OCI-LY7 (cell line): ENCODE results near the gene KIAA0232. TPM values are rescaled to one million over a fixed set of nuclear protein-coding genes. Genes with fewer than 3 reads are reported as not detected.
"Not testable (repeated sequence)": the region's sequence is repeated elsewhere in the genome, so short reads cannot be mapped to it uniquely, and the experiment has no call there.

Experiments
- BruUV-seq: library from RNA; stranded (reverse); fragments of 400-500 nt; replicated peaks from 2 replicates; lab custom pipeline; 2021; lab: Mats Ljungman, UMichigan
- CTCF ChIA-PET: fragments of 300-600 bp; sonication (Branson Sonifier 250); formaldehyde crosslinking; loops from one replicate; lab custom pipeline; 2022; ENCODE audit warnings: antibody characterized with exemption; ENCODE audit not compliant: unreplicated experiment; lab: Charles Lee
- POLR2A ChIA-PET: fragments of 300-600 bp; sonication (Branson Sonifier 250); formaldehyde crosslinking; loops from one replicate; lab custom pipeline; 2022; ENCODE audit warnings: antibody characterized with exemption; lab: Charles Lee
- DNase-seq: peaks from one replicate; pipeline ENCODE4 v3.0.0-alpha.2; 2015; ENCODE audit warnings: low spot score
- H2AFZ ChIP-seq: fragments of 200-600 bp; sonication (generic), shearing (Covaris generic); 2 replicates; pipeline ENCODE4 v1.6.1; 2014; ENCODE audit warnings: mild to moderate bottlenecking, antibody characterized with exemption, low read length, moderate library complexity
- H3K27ac ChIP-seq: fragments of 200-600 bp; sonication (generic); 2 replicates; pipeline ENCODE4 v1.5.1; 2014; ENCODE audit warnings: mixed run types, low read depth, mild to moderate bottlenecking, moderate library complexity, low read length, inconsistent platforms; ENCODE audit not compliant: poor library complexity, severe bottlenecking
- H3K36me3 ChIP-seq: fragments of 200-600 bp; sonication (generic); 2 replicates; pipeline ENCODE4 v1.6.1; 2014; ENCODE audit warnings: mild to moderate bottlenecking, antibody characterized with exemption, low read length, moderate library complexity, mixed read lengths; ENCODE audit not compliant: insufficient read depth
- H3K4me1 ChIP-seq: fragments of 200-600 bp; sonication (generic); 2 replicates; pipeline ENCODE4 v1.5.1; 2014; ENCODE audit warnings: mild to moderate bottlenecking, low read length; ENCODE audit not compliant: insufficient read depth, poor library complexity, severe bottlenecking
- H3K4me2 ChIP-seq: fragments of 200-600 bp; sonication (generic); 2 replicates; pipeline ENCODE4 v1.6.1; 2014; ENCODE audit warnings: mild to moderate bottlenecking, low read length
- H3K4me3 ChIP-seq: fragments of 200-600 bp; sonication (generic); 2 replicates; pipeline ENCODE4 v1.5.1; 2014; ENCODE audit warnings: mild to moderate bottlenecking, low read depth, low read length; ENCODE audit not compliant: poor library complexity, severe bottlenecking
- H3K79me2 ChIP-seq: fragments of 200-600 bp; sonication (generic); 2 replicates; pipeline ENCODE4 v1.6.1; 2016; ENCODE audit warnings: low read depth, mild to moderate bottlenecking, low read length, moderate library complexity, mixed read lengths; ENCODE audit not compliant: insufficient read depth
- H3K9me2 ChIP-seq: fragments of 200-600 bp; sonication (generic); 2 replicates; pipeline ENCODE4 v1.6.1; 2016; ENCODE audit warnings: mild to moderate bottlenecking, low read length, mixed read lengths; ENCODE audit not compliant: insufficient read depth
- H3K9me3 ChIP-seq: fragments of 200-600 bp; sonication (generic); 2 replicates; pipeline ENCODE4 v1.6.1; 2014; ENCODE audit warnings: mild to moderate bottlenecking, mixed run types, low read length, mixed read lengths
- H4K20me1 ChIP-seq: fragments of 200-600 bp; sonication (generic); 2 replicates; pipeline ENCODE4 v1.6.1; 2014; ENCODE audit warnings: mild to moderate bottlenecking, antibody characterized with exemption, low read length, moderate library complexity, mixed read lengths; ENCODE audit not compliant: insufficient read depth
- EZH2phosphoT487 ChIP-seq: fragments of 200-600 bp; sonication (generic); IDR thresholded peaks from 2 replicates; pipeline ENCODE4 v1.6.1; 2018; ENCODE audit warnings: low read depth, borderline replicate concordance, mild to moderate bottlenecking, mixed run types, antibody characterized with exemption, low read length, moderate library complexity, mixed read lengths
- intact Hi-C: fragments of 100-400 bp; cut with micrococcal nuclease; formaldehyde crosslinking; loops from one replicate; pipeline ENCODE4 v1.10.0; 2022; ENCODE audit not compliant: unreplicated experiment
- total RNA-seq, 2 experiments: library from RNA; depleted of rRNA in 1 of 2; stranded (reverse); fragments of >200 nt in 1 of 2; shearing (Covaris generic) in 1 of 2; gene quantifications; 2 replicates each; pipeline ENCODE4 v1.2.3, GENCODE V29; 2014 to 2022
- TF ChIP-seq, protein P1 (sequence below): fragments of 200-600 bp; sonication (generic); conservative IDR thresholded peaks from 2 replicates; pipeline ENCODE4 v1.5.1; 2014; ENCODE audit warnings: mild to moderate bottlenecking, antibody characterized with exemption, low read length, moderate library complexity, mixed read lengths

KIAA0232 gene
- total RNA-seq, 2 experiments from 2014 or later = 7.5 to 13.5 TPM

DNA sequence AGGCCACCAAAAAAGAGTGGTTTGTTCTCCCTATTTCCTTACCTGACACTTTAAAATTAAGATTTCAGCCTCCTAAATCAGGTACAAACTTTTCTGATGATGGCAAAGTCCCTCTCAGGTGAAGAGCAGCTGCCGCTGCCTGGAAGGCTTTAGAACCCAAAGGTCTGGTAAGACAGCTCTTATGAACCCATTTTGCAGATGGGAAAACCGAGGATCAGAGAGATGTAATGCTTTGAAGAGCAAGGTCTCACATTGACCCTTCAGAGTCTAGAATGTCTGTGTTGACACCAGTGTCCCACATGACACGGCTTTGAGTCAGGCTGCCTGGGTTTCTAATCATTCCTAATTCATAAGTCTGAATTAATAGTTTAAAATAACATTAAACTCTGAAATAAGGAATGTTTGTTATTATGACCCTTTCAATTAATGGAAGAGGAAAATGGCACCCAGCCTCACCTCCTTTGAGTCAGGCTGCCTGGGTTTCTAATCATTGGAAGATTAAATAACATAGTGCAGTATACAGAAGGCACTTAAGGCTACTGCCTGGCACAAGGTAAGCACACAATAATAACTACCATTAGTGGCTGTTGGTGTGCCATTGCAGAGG, 27.9 kb upstream of the KIAA0232 start:
- no peak overlapping the region for H3K4me2 ChIP-seq
- H3K27ac ChIP-seq = no peak overlapping the region
- ChIA-PET CTCF (no interaction called here), POLR2A (no interaction called here)
- no peaks in the 10 kb centered on the region for H3K36me3 ChIP-seq
- H2AFZ ChIP-seq = no peak overlapping the region
- no peaks in the 10 kb centered on the region for H4K20me1 ChIP-seq
- no peak for DNase-seq
- H3K79me2 ChIP-seq = no peaks in the 10 kb centered on the region
- H3K9me2 ChIP-seq = no peaks in the 10 kb centered on the region
- intact Hi-C loops = no loop called here
- no TSS peak for BruUV-seq
- TF ChIP-seq EZH2phosphoT487 = no peak
- TF ChIP-seq, protein P1, sequence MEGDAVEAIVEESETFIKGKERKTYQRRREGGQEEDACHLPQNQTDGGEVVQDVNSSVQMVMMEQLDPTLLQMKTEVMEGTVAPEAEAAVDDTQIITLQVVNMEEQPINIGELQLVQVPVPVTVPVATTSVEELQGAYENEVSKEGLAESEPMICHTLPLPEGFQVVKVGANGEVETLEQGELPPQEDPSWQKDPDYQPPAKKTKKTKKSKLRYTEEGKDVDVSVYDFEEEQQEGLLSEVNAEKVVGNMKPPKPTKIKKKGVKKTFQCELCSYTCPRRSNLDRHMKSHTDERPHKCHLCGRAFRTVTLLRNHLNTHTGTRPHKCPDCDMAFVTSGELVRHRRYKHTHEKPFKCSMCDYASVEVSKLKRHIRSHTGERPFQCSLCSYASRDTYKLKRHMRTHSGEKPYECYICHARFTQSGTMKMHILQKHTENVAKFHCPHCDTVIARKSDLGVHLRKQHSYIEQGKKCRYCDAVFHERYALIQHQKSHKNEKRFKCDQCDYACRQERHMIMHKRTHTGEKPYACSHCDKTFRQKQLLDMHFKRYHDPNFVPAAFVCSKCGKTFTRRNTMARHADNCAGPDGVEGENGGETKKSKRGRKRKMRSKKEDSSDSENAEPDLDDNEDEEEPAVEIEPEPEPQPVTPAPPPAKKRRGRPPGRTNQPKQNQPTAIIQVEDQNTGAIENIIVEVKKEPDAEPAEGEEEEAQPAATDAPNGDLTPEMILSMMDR = no peak
- H3K4me1 ChIP-seq = no peaks in the 10 kb centered on the region
- no peak overlapping the region for H3K4me3 ChIP-seq
- no peaks in the 10 kb centered on the region for H3K9me3 ChIP-seq

DNA sequence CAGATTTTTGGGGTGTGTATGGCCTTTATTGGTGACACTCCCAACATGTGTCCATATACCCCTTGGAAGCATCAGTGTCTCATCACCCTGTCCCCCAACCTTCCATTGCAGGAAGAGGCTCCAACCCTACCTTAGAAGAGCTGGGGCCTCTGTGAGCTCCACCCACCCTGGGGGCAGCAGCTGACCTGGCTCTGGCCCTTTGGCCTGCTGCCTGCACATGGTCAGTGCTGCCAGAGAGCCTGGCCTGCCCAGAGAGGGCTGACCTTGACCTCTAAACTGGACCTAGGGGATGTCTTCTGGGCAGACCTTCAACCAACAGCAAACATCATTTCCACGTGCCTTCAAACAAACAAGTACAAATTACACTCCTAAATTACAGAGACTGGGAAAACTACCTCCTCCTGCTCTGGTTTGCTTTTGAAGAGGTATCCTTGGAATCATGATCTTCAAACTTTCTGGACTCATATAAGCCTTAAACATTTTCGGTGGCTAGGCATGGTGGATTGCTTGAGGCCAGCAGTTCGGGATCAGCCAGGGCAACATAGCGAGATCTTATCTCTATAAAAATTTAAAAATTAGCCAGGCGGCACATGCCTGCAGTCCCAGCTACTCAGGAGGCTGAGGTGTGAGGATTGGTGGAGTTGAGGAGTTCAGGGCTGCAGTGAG, 27.3 kb upstream of the KIAA0232 start:
- H2AFZ ChIP-seq = no peak overlapping the region
- H3K79me2 ChIP-seq = no peaks in the 10 kb centered on the region
- no peaks in the 10 kb centered on the region for H3K9me3 ChIP-seq
- no peaks in the 10 kb centered on the region for H3K9me2 ChIP-seq
- CTCF ChIA-PET = no interaction called here
- no peak overlapping the region for H3K4me2 ChIP-seq
- no peak for DNase-seq
- no peak overlapping the region for H3K27ac ChIP-seq
- no TSS peak for BruUV-seq
- POLR2A ChIA-PET = no interaction called here
- no peak for TF ChIP-seq EZH2phosphoT487
- TF ChIP-seq, protein P1 = no peak
- H4K20me1 ChIP-seq = no peaks in the 10 kb centered on the region
- H3K4me1 ChIP-seq = no peaks in the 10 kb centered on the region
- H3K4me3 ChIP-seq = no peak overlapping the region
- intact Hi-C loops = no loop called here
- no peaks in the 10 kb centered on the region for H3K36me3 ChIP-seq

DNA sequence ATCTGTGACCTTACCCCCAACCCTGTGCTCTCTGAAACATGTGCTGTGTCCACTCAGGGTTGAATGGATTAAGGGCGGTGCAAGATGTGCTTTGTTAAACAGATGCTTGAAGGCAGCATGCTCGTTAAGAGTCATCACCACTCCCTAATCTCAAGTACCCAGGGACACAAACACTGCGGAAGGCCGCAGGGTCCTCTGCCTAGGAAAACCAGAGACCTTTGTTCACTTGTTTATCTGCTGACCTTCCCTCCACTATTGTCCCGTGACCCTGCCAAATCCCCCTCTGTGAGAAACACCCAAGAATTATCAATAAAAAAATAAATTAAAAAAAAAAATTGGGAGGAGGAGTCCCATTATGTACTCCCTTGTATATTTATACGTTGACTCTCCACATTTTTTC, 26.2 kb upstream of the KIAA0232 start:
- H3K9me2 ChIP-seq, CTCF ChIA-PET, H3K4me2 ChIP-seq, DNase-seq, H3K9me3 ChIP-seq, intact Hi-C loops, H3K4me1 ChIP-seq, H4K20me1 ChIP-seq, H2AFZ ChIP-seq, H3K4me3 ChIP-seq, POLR2A ChIA-PET, BruUV-seq, H3K27ac ChIP-seq, H3K36me3 ChIP-seq, H3K79me2 ChIP-seq: not testable (repeated sequence)
